HepG2 (cell line): ENCODE results near the gene CXADR. TPM values are rescaled to one million over a fixed set of nuclear protein-coding genes. Genes with fewer than 3 reads are reported as not detected.

Source experiments
- ATAC-seq: fragments of 200-7000 bp; cut with Tn5 transposase; 3 replicates; pipeline ENCODE4 v1.9.1; 2020; ENCODE audit warnings: mild to moderate bottlenecking, moderate library complexity
- BruUV-seq: library from RNA; stranded (reverse); fragments of 400-500 nt; replicated peaks from 2 replicates; lab custom pipeline; 2021; lab: Mats Ljungman, UMichigan
- CTCF ChIA-PET: fragments of 300-600 bp; formaldehyde crosslinking; extraction: SDS; loops from one replicate; lab custom pipeline; 2021; ENCODE audit warnings: low total read pairs, inconsistent platforms, low intra/inter-chr PET ratio; lab: Yijun Ruan, JAX
- POLR2A ChIA-PET: fragments of 350-600 bp; sonication (Branson Sonifier 250); formaldehyde crosslinking; loops from one replicate; lab custom pipeline; 2020; ENCODE audit warnings: antibody characterized with exemption, inconsistent platforms; lab: Yijun Ruan, JAX
- DNase-seq: peaks from one replicate; pipeline ENCODE4 v3.0.0-alpha.2; 2015; ENCODE audit warnings: low spot score
- FAIRE-seq: peaks from 3 replicates; lab custom pipeline; 2011; peaks lifted over from hg19 to GRCh38; lab: Jason Lieb, UNC
- H2AFZ ChIP-seq: one replicate; pipeline ENCODE4 v1.6.1; 2011; ENCODE audit warnings: low read length, inconsistent platforms
- H3K27ac ChIP-seq: fragments of 300-600 bp; 3 replicates; pipeline ENCODE4 v1.8.0; 2011; ENCODE audit warnings: mixed run types, mild to moderate bottlenecking, mixed read lengths, low read length, inconsistent platforms; ENCODE audit not compliant: insufficient read depth; ENCODE audit errors: extremely low read length
- H3K27me3 ChIP-seq, 2 experiments: fragments of 200-600 bp in 1 of 2; 2 replicates in 1 of 2; 3 replicates in 1 of 2; pipeline versions ENCODE4 v1.6.0 to v1.8.0; 2011; ENCODE audit warnings: low read length in 2 of 2, mild to moderate bottlenecking in 2 of 2, moderate library complexity in 2 of 2, inconsistent platforms in 1 of 2; ENCODE audit not compliant: insufficient read depth in 2 of 2, control insufficient read depth in 1 of 2
- H3K36me3 ChIP-seq, 2 experiments: fragments of 200-600 bp in 1 of 2; replicated peaks in 1 of 2; 2 replicates in 1 of 2; 3 replicates in 1 of 2; pipeline versions ENCODE4 v1.5.1 to v1.8.0; 2011; ENCODE audit warnings: low read length in 2 of 2, inconsistent platforms in 1 of 2; ENCODE audit not compliant: insufficient read depth in 2 of 2, control insufficient read depth in 1 of 2
- H3K4me1 ChIP-seq: 2 replicates; pipeline ENCODE4 v1.5.1; 2012; ENCODE audit warnings: low read length, inconsistent platforms; ENCODE audit not compliant: insufficient read depth
- H3K4me2 ChIP-seq: 2 replicates; pipeline ENCODE4 v1.6.0; 2011; ENCODE audit warnings: low read depth, low read length, inconsistent platforms
- H3K4me3 ChIP-seq, 3 experiments: fragments of 200-600 bp in 1 of 3; sonication (generic), shearing (Covaris generic) in 1 of 3; replicated peaks in 1 of 3; 2 replicates each; pipeline ENCODE4 v1.5.1; 2011 to 2016; ENCODE audit warnings: low read length in 3 of 3, inconsistent platforms in 2 of 3, low read depth in 2 of 3, mild to moderate bottlenecking in 2 of 3, control low read depth in 1 of 3, mixed read lengths in 1 of 3; ENCODE audit not compliant: insufficient read depth in 1 of 3
- H3K79me2 ChIP-seq: one replicate; pipeline ENCODE4 v1.6.1; 2011; ENCODE audit warnings: low read length, inconsistent platforms; ENCODE audit not compliant: insufficient read depth
- H3K9ac ChIP-seq: 2 replicates; pipeline ENCODE4 v1.6.0; 2011; ENCODE audit warnings: mild to moderate bottlenecking, low read depth, low read length, inconsistent platforms; ENCODE audit not compliant: insufficient read depth
- H3K9me3 ChIP-seq: 2 replicates; pipeline ENCODE4 v1.5.1; 2012; ENCODE audit warnings: mild to moderate bottlenecking, low read length
- H4K20me1 ChIP-seq: 2 replicates; pipeline ENCODE4 v1.6.0; 2011; ENCODE audit warnings: inconsistent platforms, mild to moderate bottlenecking, low read length, moderate library complexity; ENCODE audit not compliant: insufficient read depth
- CENPBD1 ChIP-seq: sonication (generic); formaldehyde crosslinking; IDR thresholded peaks from 2 replicates; pipeline ENCODE4 v1.8.0; 2022; ENCODE audit warnings: missing genetic modification reagents, low read depth, mild to moderate bottlenecking, borderline replicate concordance
- CHCHD3 ChIP-seq: sonication (generic); formaldehyde crosslinking; IDR thresholded peaks from 2 replicates; pipeline ENCODE4 v1.8.0; 2022; ENCODE audit warnings: mild to moderate bottlenecking, missing genetic modification reagents, moderate library complexity
- DDIT3 ChIP-seq: sonication (generic); formaldehyde crosslinking; IDR thresholded peaks from 2 replicates; pipeline ENCODE4 v1.4.0; 2020; ENCODE audit warnings: mild to moderate bottlenecking, missing genetic modification reagents
- GTF3A ChIP-seq: sonication (generic); formaldehyde crosslinking; conservative IDR thresholded peaks from 2 replicates; pipeline ENCODE4 v1.4.0; 2020; ENCODE audit warnings: mild to moderate bottlenecking, missing genetic modification reagents
- IRF2 ChIP-seq: IDR thresholded peaks from 2 replicates; pipeline ENCODE4 v1.6.1; 2018; ENCODE audit warnings: missing genetic modification reagents, missing compliant biosample characterization
- SMAD1 ChIP-seq: sonication (generic); formaldehyde crosslinking; IDR thresholded peaks from 2 replicates; pipeline ENCODE4 v1.4.0; 2020; ENCODE audit warnings: missing genetic modification reagents, low read depth, mild to moderate bottlenecking, borderline replicate concordance
- THYN1 ChIP-seq: sonication (generic); formaldehyde crosslinking; IDR thresholded peaks from 2 replicates; pipeline ENCODE4 v1.8.1; 2023; ENCODE audit warnings: low read depth, mild to moderate bottlenecking, moderate library complexity, missing genetic modification reagents, borderline replicate concordance
- U2AF2 ChIP-seq: fragments of 200-400 bp; formaldehyde crosslinking; IDR thresholded peaks from 2 replicates; pipeline ENCODE4 v1.6.1; 2017; ENCODE audit warnings: low read depth, mild to moderate bottlenecking, low read length
- ZBTB4 ChIP-seq: sonication (generic); formaldehyde crosslinking; IDR thresholded peaks from 2 replicates; pipeline ENCODE4 v1.4.0; 2020; ENCODE audit warnings: missing genetic modification reagents, mild to moderate bottlenecking, borderline replicate concordance
- ZNF354B ChIP-seq: sonication (generic); formaldehyde crosslinking; IDR thresholded peaks from 2 replicates; pipeline ENCODE4 v1.8.0; 2022; ENCODE audit warnings: mild to moderate bottlenecking, missing genetic modification reagents
- ZNF615 ChIP-seq: sonication (generic); formaldehyde crosslinking; IDR thresholded peaks from 2 replicates; pipeline ENCODE4 v1.5.0; 2020; ENCODE audit warnings: mild to moderate bottlenecking, missing genetic modification reagents, borderline replicate concordance
- WGBS: methylation state at CpG from one replicate; pipeline ENCODE4 v1.1.6; 2017; ENCODE audit warnings: low lambda C conversion rate; 5-methylcytosine and 5-hydroxymethylcytosine counted together
- in situ Hi-C: cut with HindIII; loops from 2 replicates; pipeline ENCODE4 v1.10.0; 2017; ENCODE audit warnings: low pct_unique_long_range_greater_than_20kb; ENCODE audit not compliant: extremely low pct_ligation_motif_present
- intact Hi-C: fragments of 100-400 bp; cut with micrococcal nuclease; formaldehyde crosslinking; loops from one replicate; pipeline ENCODE4 v1.10.0; 2022; ENCODE audit not compliant: unreplicated experiment
- polyA plus RNA-seq, 8 experiments: library from polyadenylated mRNA; depleted of rRNA in 3 of 8; stranded (reverse) in 7 of 8; unstranded in 1 of 8; fragments of >200 nt; fragmentation: Illumina TruSeq in 4 of 8; extraction: Trizol in 4 of 8; gene quantifications; 2 replicates each; pipeline versions ENCODE4 v1.2.1 to v1.2.3, GENCODE V29; 2011 to 2016; ENCODE audit warnings: low read depth in 4 of 8, missing spikeins in 1 of 8, mixed read lengths in 1 of 8; ENCODE audit not compliant: insufficient read depth in 1 of 8
- total RNA-seq, 5 experiments: library from RNA; depleted of rRNA; stranded (reverse); fragments of >200 nt; fragmentation: Illumina TruSeq; extraction: Trizol; gene quantifications; 2 replicates each; pipeline ENCODE4 v1.2.3, GENCODE V29; 2016; ENCODE audit warnings: low read depth in 1 of 5
- TF ChIP-seq, protein P1 (sequence below): sonication (generic); formaldehyde crosslinking; IDR thresholded peaks from 2 replicates; pipeline ENCODE4 v1.5.1; 2020; ENCODE audit warnings: mild to moderate bottlenecking, missing genetic modification reagents, moderate library complexity

Gene CXADR
- total and polyA plus RNA-seq, 2 of the 13 experiments (the other 11 are each of a cell fraction or from before 2014, with no cell fraction given), result 86.8 to 110 TPM

DNA sequence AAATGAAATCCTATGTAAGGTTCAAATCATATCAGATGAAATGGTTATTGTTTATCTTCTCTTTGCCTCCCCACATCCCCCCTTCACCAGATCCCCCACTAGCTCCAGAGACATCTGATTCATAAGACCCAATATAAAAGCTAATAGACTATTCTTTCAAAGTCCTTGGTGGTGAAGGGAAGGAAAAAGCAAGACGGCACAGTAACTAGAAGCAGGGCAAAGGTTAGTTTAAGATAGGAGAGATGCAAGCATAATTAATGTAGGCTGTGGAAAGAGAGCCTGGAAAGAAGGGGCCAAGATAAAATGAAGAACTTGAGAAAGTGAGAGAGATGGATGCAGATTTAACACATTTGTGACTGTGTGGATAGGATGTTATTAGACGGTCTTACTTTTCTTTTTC is 66.0 kb downstream of the CXADR start:
- in situ Hi-C loops, result no loop called here
- Histone ChIP-seq H3K9ac (no peak overlapping the region), H3K27ac (no peak overlapping the region), H2AFZ (no peak overlapping the region), H3K36me3 (peaks cover 2 to 15% of the 10 kb centered on the region in 2 experiments; a peak in 3 of 5 replicates), H4K20me1 (0 out of 2 replicates have a peak, but pooled peaks cover 3% of the 10 kb centered on the region), H3K9me3 (no peaks in the 10 kb centered on the region), H3K27me3 (no peaks in the 10 kb centered on the region), H3K4me2 (no peak overlapping the region), H3K79me2 (peaks cover 3% of the 10 kb centered on the region)
- intact Hi-C loops, result no loop called here
- WGBS, result 100% methylated on average over 2 of the region's 2 CpGs
- ChIA-PET CTCF (no interaction called here), POLR2A (no interaction called here)
- BruUV-seq, result no TSS peak
- ATAC-seq, result no peak
- FAIRE-seq, result no peak
- no peak for DNase-seq
- no peak for TF ChIP-seq ZNF615 (CRISPR knock-in tag)
- TF ChIP-seq CHCHD3 (CRISPR knock-in tag), result no peak
- TF ChIP-seq U2AF2, result no peak
- TF ChIP-seq DDIT3 (CRISPR knock-in tag), result no peak
- TF ChIP-seq IRF2, result no peak
- no peak for TF ChIP-seq ZBTB4
- TF ChIP-seq ZNF354B (CRISPR knock-in tag), result no peak
- TF ChIP-seq CENPBD1 (CRISPR knock-in tag), result no peak
- no peak for TF ChIP-seq THYN1 (CRISPR knock-in tag)
- no peak for TF ChIP-seq GTF3A (CRISPR knock-in tag)
- no peak for TF ChIP-seq SMAD1 (CRISPR knock-in tag)
- TF ChIP-seq, protein P1, sequence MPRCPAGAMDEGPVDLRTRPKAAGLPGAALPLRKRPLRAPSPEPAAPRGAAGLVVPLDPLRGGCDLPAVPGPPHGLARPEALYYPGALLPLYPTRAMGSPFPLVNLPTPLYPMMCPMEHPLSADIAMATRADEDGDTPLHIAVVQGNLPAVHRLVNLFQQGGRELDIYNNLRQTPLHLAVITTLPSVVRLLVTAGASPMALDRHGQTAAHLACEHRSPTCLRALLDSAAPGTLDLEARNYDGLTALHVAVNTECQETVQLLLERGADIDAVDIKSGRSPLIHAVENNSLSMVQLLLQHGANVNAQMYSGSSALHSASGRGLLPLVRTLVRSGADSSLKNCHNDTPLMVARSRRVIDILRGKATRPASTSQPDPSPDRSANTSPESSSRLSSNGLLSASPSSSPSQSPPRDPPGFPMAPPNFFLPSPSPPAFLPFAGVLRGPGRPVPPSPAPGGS, result no peak
- TF ChIP-seq, all 625 proteins: peak for 0
- Histone ChIP-seq H3K4me1 (peaks cover 5% of the 10 kb centered on the region; the same call in 1 of the 2 replicates), H3K4me3 (no peak overlapping the region)
